PC-3 (cell line): ENCODE results near the gene SFT2D2.

Source experiments
- EZH2phosphoT487 ChIP-seq: fragments of 300-600 bp; sonication (generic); IDR thresholded peaks from 2 replicates; pipeline ENCODE4 v1.6.1; 2018; ENCODE audit warnings: mild to moderate bottlenecking, antibody characterized with exemption, low read length, borderline replicate concordance
- TF ChIP-seq, protein P1 (sequence below): fragments of 300-600 bp; sonication (generic); conservative IDR thresholded peaks from 2 replicates; pipeline ENCODE4 v1.5.1; 2017; ENCODE audit warnings: antibody characterized with exemption, low read depth, mild to moderate bottlenecking, low read length

DNA sequence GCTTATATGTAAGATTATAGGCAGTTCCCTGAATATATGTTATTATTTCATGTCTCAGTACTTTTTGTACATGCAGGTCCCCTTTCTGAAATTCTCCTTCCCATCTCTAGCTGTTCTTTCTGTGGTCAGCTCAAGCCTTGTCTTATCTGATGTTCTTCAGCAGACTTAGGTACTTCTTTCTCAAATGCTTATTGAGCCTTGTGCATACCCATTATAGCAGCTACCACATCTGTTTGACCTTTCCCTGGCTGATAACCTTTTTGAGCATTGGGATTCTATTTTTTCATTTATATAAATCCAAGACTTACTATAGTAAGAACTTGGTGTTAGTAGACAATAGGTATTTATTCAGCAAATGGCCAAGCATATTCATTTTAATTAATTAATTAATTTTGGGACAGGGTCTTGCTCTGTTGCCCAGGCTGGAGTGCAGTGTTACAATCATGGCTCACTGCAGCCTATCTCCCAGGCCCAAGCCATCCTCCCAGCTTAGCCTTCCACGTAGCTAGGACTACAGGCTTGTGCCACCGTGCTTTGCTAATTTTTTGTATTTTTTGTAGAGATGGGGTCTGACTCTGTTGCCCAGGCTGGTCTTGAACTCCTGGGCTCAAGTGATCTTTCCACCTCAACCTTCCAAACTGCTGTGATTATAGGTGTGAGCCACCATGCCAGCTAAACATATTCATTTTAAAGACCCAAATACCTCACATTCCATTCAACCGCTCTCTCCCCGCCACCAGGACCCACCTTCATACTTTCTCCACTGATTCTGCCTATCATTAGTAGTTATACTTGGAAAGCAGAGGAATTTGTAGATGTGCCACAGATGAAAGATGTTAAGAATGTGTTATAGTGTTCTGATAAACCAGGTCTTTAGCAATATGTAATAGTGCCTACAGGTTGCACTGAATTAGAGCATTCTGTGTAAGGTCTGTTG lies 30.3 kb upstream of the SFT2D2 start:
- TF ChIP-seq, protein P1, sequence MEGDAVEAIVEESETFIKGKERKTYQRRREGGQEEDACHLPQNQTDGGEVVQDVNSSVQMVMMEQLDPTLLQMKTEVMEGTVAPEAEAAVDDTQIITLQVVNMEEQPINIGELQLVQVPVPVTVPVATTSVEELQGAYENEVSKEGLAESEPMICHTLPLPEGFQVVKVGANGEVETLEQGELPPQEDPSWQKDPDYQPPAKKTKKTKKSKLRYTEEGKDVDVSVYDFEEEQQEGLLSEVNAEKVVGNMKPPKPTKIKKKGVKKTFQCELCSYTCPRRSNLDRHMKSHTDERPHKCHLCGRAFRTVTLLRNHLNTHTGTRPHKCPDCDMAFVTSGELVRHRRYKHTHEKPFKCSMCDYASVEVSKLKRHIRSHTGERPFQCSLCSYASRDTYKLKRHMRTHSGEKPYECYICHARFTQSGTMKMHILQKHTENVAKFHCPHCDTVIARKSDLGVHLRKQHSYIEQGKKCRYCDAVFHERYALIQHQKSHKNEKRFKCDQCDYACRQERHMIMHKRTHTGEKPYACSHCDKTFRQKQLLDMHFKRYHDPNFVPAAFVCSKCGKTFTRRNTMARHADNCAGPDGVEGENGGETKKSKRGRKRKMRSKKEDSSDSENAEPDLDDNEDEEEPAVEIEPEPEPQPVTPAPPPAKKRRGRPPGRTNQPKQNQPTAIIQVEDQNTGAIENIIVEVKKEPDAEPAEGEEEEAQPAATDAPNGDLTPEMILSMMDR = no peak
- no peak for TF ChIP-seq EZH2phosphoT487
